ENCODE data around the gene TP53TG5. TPM values are rescaled to one million over a fixed set of nuclear protein-coding genes. Genes with fewer than 3 reads are reported as not detected.

TP53TG5 gene
- total and polyA plus RNA-seq, 2 donors (not counting 1 experiment from before 2014, with no cell fraction given): 0.14 TPM; not detected in 1

DNA sequence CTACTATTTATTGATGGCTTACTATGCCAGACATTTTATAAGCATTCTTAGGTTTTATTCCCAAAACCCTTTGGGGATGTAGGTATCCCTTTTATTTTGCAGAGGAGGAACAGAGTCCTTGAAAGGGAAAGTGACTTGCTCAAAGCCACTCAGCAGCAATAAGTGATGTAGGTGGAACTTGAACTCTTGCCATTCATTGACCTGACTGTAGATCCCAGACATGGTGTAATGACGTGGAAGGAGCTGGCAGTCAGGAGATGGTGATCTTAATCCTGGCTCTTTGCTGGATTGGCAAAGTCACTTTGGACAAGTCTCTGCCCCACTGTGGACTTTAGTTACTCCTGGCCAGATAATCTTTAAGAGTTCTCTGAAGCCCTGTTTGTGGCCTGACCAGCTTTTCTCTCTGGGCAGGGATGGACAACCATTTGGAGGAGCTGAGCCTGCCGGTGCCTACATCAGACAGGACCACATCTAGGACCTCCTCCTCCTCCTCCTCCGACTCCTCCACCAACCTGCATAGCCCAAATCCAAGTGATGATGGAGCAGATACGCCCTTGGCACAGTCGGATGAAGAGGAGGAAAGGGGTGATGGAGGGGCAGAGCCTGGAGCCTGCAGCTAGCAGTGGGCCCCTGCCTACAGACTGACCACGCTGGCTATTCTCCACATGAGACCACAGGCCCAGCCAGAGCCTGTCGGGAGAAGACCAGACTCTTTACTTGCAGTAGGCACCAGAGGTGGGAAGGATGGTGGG is 31.6 kb upstream of the TP53TG5 start:
- Histone ChIP-seq H3K27ac (ENCODE audit: insufficient read depth, low read length) (no peak overlapping the region), H3K4me1 (ENCODE audit: control insufficient read depth, extremely low read depth, insufficient read depth, low read length) (peaks cover 3% of the 10 kb centered on the region), H3K27me3 (ENCODE audit: control insufficient read depth, insufficient read depth, low read length) (no peaks in the 10 kb centered on the region), H2AFZ (ENCODE audit: low read length) (no peak overlapping the region), H3K9ac (ENCODE audit: insufficient read depth, low read length) (no peak overlapping the region), H3K79me2 (ENCODE audit: control insufficient read depth, insufficient read depth, low read length) (no peaks in the 10 kb centered on the region), H3K9me3 (ENCODE audit: control insufficient read depth, insufficient read depth, low read depth, low read length) (no peaks in the 10 kb centered on the region), H3K36me3 (ENCODE audit: control insufficient read depth, insufficient read depth, low read length) (no peaks in the 10 kb centered on the region), H3K4me3 (replicated peaks in 1 of 4; ENCODE audit: control extremely low read depth in 1 of 4, insufficient read depth in 1 of 4, low read depth in 3 of 4, low read length in 4 of 4) (no peak overlapping the region), H4K20me1 (ENCODE audit: control insufficient read depth, extremely low read depth, insufficient read depth, low read length) (no peaks in the 10 kb centered on the region), H3K4me2 (ENCODE audit: extremely low read depth, insufficient read depth, low read length) (no peak overlapping the region)
- TF ChIP-seq, protein P1, sequence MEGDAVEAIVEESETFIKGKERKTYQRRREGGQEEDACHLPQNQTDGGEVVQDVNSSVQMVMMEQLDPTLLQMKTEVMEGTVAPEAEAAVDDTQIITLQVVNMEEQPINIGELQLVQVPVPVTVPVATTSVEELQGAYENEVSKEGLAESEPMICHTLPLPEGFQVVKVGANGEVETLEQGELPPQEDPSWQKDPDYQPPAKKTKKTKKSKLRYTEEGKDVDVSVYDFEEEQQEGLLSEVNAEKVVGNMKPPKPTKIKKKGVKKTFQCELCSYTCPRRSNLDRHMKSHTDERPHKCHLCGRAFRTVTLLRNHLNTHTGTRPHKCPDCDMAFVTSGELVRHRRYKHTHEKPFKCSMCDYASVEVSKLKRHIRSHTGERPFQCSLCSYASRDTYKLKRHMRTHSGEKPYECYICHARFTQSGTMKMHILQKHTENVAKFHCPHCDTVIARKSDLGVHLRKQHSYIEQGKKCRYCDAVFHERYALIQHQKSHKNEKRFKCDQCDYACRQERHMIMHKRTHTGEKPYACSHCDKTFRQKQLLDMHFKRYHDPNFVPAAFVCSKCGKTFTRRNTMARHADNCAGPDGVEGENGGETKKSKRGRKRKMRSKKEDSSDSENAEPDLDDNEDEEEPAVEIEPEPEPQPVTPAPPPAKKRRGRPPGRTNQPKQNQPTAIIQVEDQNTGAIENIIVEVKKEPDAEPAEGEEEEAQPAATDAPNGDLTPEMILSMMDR (conservative IDR thresholded peaks at IDR 0.05 in 1 of 2, IDR thresholded peaks at IDR 0.05 in 1 of 2; ENCODE audit: low read depth in 1 of 2, low read length in 2 of 2): no peak
- TF ChIP-seq EZH2 (IDR thresholded peaks at IDR 0.05; ENCODE audit: low read length, missing control alignments): no peak
- DNase-seq (ENCODE audit: low read depth in 2 of 2): no peak

DNA sequence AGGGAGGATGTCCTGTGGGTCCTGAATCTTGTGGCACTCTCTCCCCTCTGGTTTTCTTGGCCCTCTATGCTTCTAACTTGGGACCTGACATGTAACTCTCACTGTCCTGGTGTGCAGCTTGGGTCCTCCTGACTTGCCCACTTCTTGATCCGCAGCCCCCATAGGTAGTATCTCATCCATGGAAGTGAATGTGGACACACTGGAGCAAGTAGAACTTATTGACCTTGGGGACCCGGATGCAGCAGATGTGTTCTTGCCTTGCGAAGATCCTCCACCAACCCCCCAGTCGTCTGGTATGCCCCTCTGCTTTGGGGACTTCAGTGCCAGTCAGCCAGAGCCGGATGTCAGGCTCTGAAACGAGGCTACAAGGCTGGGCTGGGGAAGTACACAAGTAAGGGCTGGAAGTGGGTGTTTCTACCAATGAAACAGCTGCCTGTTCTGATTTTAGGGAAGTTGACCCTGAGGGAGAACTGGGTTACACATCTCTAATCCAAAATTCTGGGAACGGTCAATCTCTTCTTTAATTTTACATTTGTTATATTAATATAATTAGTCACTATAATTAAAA is 30.6 kb upstream of the TP53TG5 start:
- H3K4me3 ChIP-seq (replicated peaks in 1 of 4; ENCODE audit: control extremely low read depth in 1 of 4, insufficient read depth in 1 of 4, low read depth in 3 of 4, low read length in 4 of 4): no peak overlapping the region
- H3K9me3 ChIP-seq (ENCODE audit: control insufficient read depth, insufficient read depth, low read depth, low read length): no peaks in the 10 kb centered on the region
- H3K36me3 ChIP-seq (ENCODE audit: control insufficient read depth, insufficient read depth, low read length): no peaks in the 10 kb centered on the region
- no peak overlapping the region for H3K4me2 ChIP-seq (ENCODE audit: extremely low read depth, insufficient read depth, low read length)
- H2AFZ ChIP-seq (ENCODE audit: low read length): no peak overlapping the region
- DNase-seq (ENCODE audit: low read depth in 2 of 2): no peak
- no peak for TF ChIP-seq EZH2 (IDR thresholded peaks at IDR 0.05; ENCODE audit: low read length, missing control alignments)
- TF ChIP-seq, protein P1 (conservative IDR thresholded peaks at IDR 0.05 in 1 of 2, IDR thresholded peaks at IDR 0.05 in 1 of 2; ENCODE audit: low read depth in 1 of 2, low read length in 2 of 2): no peak
- H3K79me2 ChIP-seq (ENCODE audit: control insufficient read depth, insufficient read depth, low read length): no peaks in the 10 kb centered on the region
- H3K4me1 ChIP-seq (ENCODE audit: control insufficient read depth, extremely low read depth, insufficient read depth, low read length): peaks cover 3% of the 10 kb centered on the region
- H3K9ac ChIP-seq (ENCODE audit: insufficient read depth, low read length): no peak overlapping the region
- no peak overlapping the region for H3K27ac ChIP-seq (ENCODE audit: insufficient read depth, low read length)
- H3K27me3 ChIP-seq (ENCODE audit: control insufficient read depth, insufficient read depth, low read length): no peaks in the 10 kb centered on the region
- H4K20me1 ChIP-seq (ENCODE audit: control insufficient read depth, extremely low read depth, insufficient read depth, low read length): no peaks in the 10 kb centered on the region

DNA sequence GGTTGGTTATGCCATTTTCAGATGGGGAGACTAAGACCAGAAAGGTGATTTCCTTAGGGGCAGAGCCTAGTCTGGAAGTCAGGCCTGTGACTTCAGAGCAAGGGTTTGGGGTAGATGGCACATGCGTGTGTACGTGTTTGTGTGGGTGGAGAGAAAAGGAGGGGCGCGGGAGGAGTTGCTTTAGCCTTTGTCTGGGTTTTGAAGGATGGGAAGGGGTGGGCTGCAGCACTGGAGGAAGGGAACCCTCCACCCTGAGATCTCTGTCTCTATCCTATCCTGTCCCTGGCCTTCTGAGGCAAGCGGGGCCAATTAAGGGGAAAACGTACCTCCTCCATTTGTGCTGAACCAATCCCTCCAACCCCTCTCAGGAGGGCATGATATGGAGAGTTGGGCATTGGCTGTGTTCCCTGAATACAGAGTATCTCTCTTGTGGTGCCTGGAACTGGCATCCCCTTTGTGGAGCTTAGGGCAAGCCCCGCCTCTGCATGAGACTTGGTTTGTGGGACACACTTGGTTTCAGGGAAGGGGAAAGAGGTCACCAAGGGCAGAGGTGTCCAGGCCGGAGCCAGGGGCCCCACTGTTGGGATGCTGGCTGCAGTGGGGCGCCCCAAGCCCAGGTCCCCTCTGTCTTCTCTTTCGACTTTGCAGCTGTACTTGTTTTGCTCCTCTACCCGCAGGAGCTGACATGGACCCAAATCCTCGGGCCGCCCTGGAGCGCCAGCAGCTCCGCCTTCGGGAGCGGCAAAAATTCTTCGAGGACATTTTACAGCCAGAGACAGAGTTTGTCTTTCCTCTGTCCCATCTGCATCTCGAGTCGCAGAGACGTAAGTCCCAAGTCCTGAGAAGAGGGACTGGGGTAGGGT is 29.9 kb upstream of the TP53TG5 start, which contains the start of gene DBNDD2:
TSS of gene DBNDD2 (plus strand) at position 507 of the 863 bp plus-strand sequence. CDS start at position 686, 179 bp downstream.
- Histone ChIP-seq H3K9me3 (ENCODE audit: control insufficient read depth, insufficient read depth, low read depth, low read length) (no peaks in the 10 kb centered on the region), H3K27me3 (ENCODE audit: control insufficient read depth, insufficient read depth, low read length) (no peaks in the 10 kb centered on the region), H3K4me2 (ENCODE audit: extremely low read depth, insufficient read depth, low read length) (peak within 1 kb of the TSS; percentile 83), H3K4me3 (replicated peaks in 1 of 4; ENCODE audit: control extremely low read depth in 1 of 4, insufficient read depth in 1 of 4, low read depth in 3 of 4, low read length in 4 of 4) (peak within 1 kb of the TSS; percentile 58 to 73 (median 67)), H3K79me2 (ENCODE audit: control insufficient read depth, insufficient read depth, low read length) (no peaks in the 10 kb centered on the region), H2AFZ (ENCODE audit: low read length) (peak within 1 kb of the TSS; percentile 45), H3K36me3 (ENCODE audit: control insufficient read depth, insufficient read depth, low read length) (no peaks in the 10 kb centered on the region), H3K27ac (ENCODE audit: insufficient read depth, low read length) (peak within 1 kb of the TSS; percentile 56), H3K4me1 (ENCODE audit: control insufficient read depth, extremely low read depth, insufficient read depth, low read length) (peaks cover 3% of the 10 kb centered on the region), H3K9ac (ENCODE audit: insufficient read depth, low read length) (peak within 1 kb of the TSS; percentile 80), H4K20me1 (ENCODE audit: control insufficient read depth, extremely low read depth, insufficient read depth, low read length) (no peaks in the 10 kb centered on the region)
- DNase-seq (ENCODE audit: low read depth in 2 of 2): no peak
- TF ChIP-seq EZH2 (IDR thresholded peaks at IDR 0.05; ENCODE audit: low read length, missing control alignments): no peak
- TF ChIP-seq, protein P1 (conservative IDR thresholded peaks at IDR 0.05 in 1 of 2, IDR thresholded peaks at IDR 0.05 in 1 of 2; ENCODE audit: low read depth in 1 of 2, low read length in 2 of 2): no peak

Measured in fibroblast of lung (primary cell).